Suprapubic skin (tissue), 4 donors: Measurements from ENCODE around the gene RBBP8NL. TPM values are rescaled to one million over a fixed set of nuclear protein-coding genes. Genes with fewer than 3 reads are reported as not detected.

Experiments
- DNase-seq, 2 donors: peaks; one replicate each; pipeline ENCODE4 v3.0.0-alpha.2; 2019; ENCODE audit warnings: low spot score in 2 of 2
- H3K27ac ChIP-seq: fragments of 200-600 bp; sonication (generic); one replicate; pipeline ENCODE4 v1.5.1; 2019
- H3K27me3 ChIP-seq: fragments of 200-600 bp; sonication (generic); one replicate; pipeline ENCODE4 v1.5.1; 2019
- H3K36me3 ChIP-seq: fragments of 200-600 bp; sonication (generic); one replicate; pipeline ENCODE4 v1.5.1; 2019
- H3K4me1 ChIP-seq: fragments of 200-600 bp; sonication (generic); one replicate; pipeline ENCODE4 v1.5.1; 2019
- H3K4me3 ChIP-seq: fragments of 200-600 bp; sonication (generic); one replicate; pipeline ENCODE4 v1.5.1; 2019; ENCODE audit warnings: mild to moderate bottlenecking
- H3K9me3 ChIP-seq: fragments of 200-600 bp; sonication (generic); one replicate; pipeline ENCODE4 v1.5.1; 2019
- EP300 ChIP-seq: sonication (generic); formaldehyde crosslinking; IDR thresholded peaks from one replicate; pipeline ENCODE4 v1.6.1; 2017; ENCODE audit warnings: antibody characterized with exemption
- POLR2A ChIP-seq, 2 donors: fragments of 450-650 bp; IDR thresholded peaks; one replicate each; pipeline ENCODE4 v1.6.1; 2017; ENCODE audit warnings: antibody characterized with exemption in 2 of 2, mild to moderate bottlenecking in 2 of 2, moderate library complexity in 2 of 2
- POLR2AphosphoS5 ChIP-seq, 3 donors: sonication (generic); formaldehyde crosslinking; IDR thresholded peaks; one replicate each; pipeline ENCODE4 v1.6.1; 2017; ENCODE audit warnings: antibody characterized with exemption in 3 of 3
- WGBS: methylation state at CpG from one replicate; pipeline ENCODE4 v1.1.5; 2018; 5-methylcytosine and 5-hydroxymethylcytosine counted together
- total RNA-seq, 4 donors: library from RNA; depleted of rRNA; stranded (reverse); fragments of >200 nt; gene quantifications; one replicate each; pipeline ENCODE4 v1.1.0, GENCODE V29; 2016
- TF ChIP-seq, protein P1 (sequence below), 2 donors: fragments of 200-600 bp in 1 of 2; fragments of 450-650 bp in 1 of 2; sonication (generic) in 1 of 2; IDR thresholded peaks; one replicate each; pipeline ENCODE4 v1.5.1; 2016 to 2019; ENCODE audit warnings: antibody characterized with exemption in 2 of 2, mild to moderate bottlenecking in 1 of 2, moderate library complexity in 1 of 2

The RBBP8NL gene
- total RNA-seq, 4 donors from 2014 or later = 2.0 to 6.6 (median 3.9) TPM

DNA sequence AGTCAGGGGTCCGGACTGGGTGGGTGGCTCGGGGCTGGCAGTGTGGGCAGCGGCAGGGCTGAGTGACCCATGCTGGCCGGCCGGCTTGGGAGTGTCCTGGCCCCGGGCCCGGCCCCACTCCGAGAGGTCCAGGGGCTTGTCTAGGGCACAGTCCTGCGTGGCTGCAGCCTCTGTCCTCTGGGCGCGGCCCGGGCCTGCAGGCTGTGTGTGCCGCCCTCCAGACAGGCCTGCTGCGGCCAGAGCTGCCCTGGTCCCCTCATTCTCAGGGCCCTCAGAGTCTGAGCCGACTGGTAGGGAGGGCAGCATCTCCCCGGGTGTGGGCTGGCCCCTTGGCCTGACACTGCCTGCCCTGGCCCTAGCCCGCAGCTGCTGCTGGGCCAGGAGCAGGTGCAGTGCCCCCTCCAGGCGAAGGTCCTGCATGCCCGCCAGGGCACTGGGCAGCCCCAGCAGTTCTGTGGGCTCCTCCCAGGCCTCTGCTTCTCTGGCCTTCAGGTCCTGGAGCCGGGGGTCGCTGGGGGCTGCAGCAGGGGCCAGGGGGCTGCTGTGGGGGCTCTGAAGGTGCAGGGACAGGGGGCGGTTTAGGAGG lies 13.3 kb downstream of the RBBP8NL start:
- H3K27ac ChIP-seq = no peak overlapping the region
- peaks cover 16% of the 10 kb centered on the region for H3K27me3 ChIP-seq
- no peaks in the 10 kb centered on the region for H3K36me3 ChIP-seq
- no peaks in the 10 kb centered on the region for H3K9me3 ChIP-seq
- WGBS = 84% methylated on average over 5 of the region's 22 CpGs
- TF ChIP-seq EP300 = no peak
- TF ChIP-seq POLR2AphosphoS5 (IDR thresholded peaks at IDR 0.05) = no peak
- peaks cover 11% of the 10 kb centered on the region for H3K4me1 ChIP-seq
- no peak for DNase-seq
- no peak overlapping the region for H3K4me3 ChIP-seq

DNA sequence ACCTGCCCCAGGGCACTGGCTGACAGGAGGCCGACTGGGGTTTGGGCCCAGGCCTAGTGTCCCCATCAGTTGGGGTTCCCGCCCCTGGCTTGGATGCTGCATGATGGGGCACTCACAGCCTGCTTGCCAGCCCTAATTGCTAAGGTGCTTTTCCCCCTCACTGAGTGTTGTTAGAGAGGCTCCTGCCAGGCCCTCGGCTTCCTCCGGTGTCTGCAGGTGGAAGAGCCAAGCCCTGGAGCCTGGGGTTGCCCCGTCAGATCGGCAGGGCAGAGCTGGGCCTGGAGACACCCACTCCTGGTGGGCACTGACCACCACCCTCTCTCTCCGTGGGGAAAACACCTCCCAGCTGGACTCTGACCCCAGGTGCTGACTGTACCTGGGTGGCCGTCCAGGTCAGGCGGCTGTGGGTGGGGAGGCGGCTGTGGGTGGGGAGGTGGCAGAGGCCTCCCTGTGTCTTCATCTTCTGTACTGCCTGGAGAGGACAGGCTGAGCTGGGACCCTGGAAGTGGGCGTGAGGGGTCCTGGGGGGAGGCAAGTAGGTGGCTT lies 14.2 kb downstream of the RBBP8NL start:
- Histone ChIP-seq H3K36me3 (no peaks in the 10 kb centered on the region), H3K27ac (no peak overlapping the region), H3K4me3 (no peak overlapping the region), H3K27me3 (peaks cover 13% of the 10 kb centered on the region), H3K9me3 (no peaks in the 10 kb centered on the region), H3K4me1 (peaks cover 11% of the 10 kb centered on the region)
- TF ChIP-seq POLR2A (IDR thresholded peaks at IDR 0.05) (no peak), EP300 (no peak), POLR2AphosphoS5 (IDR thresholded peaks at IDR 0.05) (no peak)
- TF ChIP-seq, protein P1, sequence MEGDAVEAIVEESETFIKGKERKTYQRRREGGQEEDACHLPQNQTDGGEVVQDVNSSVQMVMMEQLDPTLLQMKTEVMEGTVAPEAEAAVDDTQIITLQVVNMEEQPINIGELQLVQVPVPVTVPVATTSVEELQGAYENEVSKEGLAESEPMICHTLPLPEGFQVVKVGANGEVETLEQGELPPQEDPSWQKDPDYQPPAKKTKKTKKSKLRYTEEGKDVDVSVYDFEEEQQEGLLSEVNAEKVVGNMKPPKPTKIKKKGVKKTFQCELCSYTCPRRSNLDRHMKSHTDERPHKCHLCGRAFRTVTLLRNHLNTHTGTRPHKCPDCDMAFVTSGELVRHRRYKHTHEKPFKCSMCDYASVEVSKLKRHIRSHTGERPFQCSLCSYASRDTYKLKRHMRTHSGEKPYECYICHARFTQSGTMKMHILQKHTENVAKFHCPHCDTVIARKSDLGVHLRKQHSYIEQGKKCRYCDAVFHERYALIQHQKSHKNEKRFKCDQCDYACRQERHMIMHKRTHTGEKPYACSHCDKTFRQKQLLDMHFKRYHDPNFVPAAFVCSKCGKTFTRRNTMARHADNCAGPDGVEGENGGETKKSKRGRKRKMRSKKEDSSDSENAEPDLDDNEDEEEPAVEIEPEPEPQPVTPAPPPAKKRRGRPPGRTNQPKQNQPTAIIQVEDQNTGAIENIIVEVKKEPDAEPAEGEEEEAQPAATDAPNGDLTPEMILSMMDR (IDR thresholded peaks at IDR 0.05) = no peak
- no peak for DNase-seq
- WGBS = 84% methylated on average over 11 of the region's 11 CpGs

DNA sequence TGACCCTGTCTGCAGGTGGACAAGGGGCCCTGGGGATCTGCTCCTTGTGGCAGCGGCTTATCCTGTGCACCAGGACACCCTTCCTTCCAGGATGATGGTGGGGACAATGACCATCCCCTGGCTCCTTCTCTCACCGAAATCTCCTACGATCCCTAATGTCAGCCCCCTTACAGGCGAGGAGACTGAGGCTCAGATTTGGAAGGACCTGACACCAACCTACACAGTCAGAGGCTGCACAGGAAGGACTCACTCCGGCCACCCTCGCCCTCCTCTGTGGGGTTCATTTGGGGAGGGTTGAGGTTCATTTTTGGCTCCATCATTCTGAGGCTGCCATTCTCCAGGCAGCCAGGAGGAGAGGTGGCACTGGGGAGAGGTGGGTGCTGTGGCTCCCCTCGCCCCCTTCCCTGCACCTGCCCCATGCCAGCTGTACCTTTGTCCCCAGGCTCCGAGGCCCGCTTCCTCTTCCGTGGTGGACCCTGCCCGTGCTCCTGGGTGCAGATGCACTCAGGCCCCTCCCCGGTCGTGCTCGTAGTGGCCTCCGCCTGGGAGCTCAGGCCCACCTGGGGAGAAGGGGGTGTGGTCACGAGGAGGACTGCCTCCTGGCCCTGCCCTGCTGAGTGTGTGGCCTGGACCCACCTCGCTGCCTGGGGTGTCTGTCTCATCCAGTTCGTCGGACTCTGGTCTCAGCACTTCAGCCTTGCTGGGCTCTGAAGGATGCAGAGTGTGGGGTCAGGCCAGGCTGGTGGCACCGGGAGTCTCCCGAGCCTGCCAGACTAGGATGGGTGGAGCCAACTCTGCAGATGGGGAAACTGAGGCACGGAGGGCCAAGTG lies 14.9 kb downstream of the RBBP8NL start:
- 87% methylated on average over 13 of the region's 22 CpGs for WGBS
- Histone ChIP-seq H3K9me3 (no peaks in the 10 kb centered on the region), H3K4me1 (peaks cover 18% of the 10 kb centered on the region), H3K36me3 (no peaks in the 10 kb centered on the region), H3K4me3 (no peak overlapping the region), H3K27ac (no peak overlapping the region), H3K27me3 (peaks cover 10% of the 10 kb centered on the region)
- DNase-seq = no peak
- TF ChIP-seq POLR2AphosphoS5 (IDR thresholded peaks at IDR 0.05) = no peak
- TF ChIP-seq, protein P1 (IDR thresholded peaks at IDR 0.05) = no peak
- no peak for TF ChIP-seq EP300
- TF ChIP-seq POLR2A (IDR thresholded peaks at IDR 0.05) = no peak

DNA sequence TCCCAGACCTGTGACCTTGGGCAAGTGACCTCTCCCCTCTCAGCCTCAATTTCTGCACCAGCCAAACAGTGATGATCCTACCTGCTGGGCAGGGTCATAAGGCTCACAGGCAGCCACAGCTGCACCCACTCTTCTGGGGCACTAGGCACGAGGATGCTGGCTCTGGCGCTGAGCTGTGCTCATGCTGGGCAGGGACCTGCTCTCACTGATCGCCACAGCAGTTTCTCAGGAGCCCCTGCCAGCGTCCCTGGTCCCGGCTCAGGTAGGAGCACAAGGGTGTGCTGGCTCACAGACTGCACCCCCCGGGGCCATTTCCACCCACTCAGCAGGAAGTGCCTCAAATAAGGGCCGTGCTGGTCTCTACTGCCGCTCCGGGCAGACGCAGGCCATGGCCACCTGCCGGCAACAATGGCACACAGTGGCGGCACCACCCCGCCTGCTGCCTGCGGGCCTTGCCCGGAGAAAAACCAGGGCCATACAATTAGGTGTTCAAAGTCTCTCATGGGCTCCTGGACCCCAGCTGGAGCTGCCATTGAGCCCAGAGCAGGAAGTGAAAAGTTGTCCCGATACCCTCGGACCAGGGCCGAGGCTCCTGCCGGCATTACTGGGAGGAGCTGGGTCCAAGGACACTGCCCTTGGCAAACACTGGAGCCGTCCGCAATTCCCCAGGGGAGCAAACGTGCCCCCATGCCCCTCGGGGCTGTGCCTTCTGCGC lies 15.7 kb downstream of the RBBP8NL start:
- no peaks in the 10 kb centered on the region for H3K36me3 ChIP-seq
- no peak overlapping the region for H3K27ac ChIP-seq
- H3K4me1 ChIP-seq = peaks cover 21% of the 10 kb centered on the region
- no peak for TF ChIP-seq POLR2AphosphoS5 (IDR thresholded peaks at IDR 0.05)
- TF ChIP-seq EP300 = no peak
- no peak for TF ChIP-seq POLR2A (IDR thresholded peaks at IDR 0.05)
- TF ChIP-seq, protein P1 (IDR thresholded peaks at IDR 0.05) = no peak
- 83% methylated on average over 16 of the region's 24 CpGs for WGBS
- H3K4me3 ChIP-seq = no peak overlapping the region
- no peak for DNase-seq
- no peaks in the 10 kb centered on the region for H3K9me3 ChIP-seq
- H3K27me3 ChIP-seq = peaks cover 10% of the 10 kb centered on the region

DNA sequence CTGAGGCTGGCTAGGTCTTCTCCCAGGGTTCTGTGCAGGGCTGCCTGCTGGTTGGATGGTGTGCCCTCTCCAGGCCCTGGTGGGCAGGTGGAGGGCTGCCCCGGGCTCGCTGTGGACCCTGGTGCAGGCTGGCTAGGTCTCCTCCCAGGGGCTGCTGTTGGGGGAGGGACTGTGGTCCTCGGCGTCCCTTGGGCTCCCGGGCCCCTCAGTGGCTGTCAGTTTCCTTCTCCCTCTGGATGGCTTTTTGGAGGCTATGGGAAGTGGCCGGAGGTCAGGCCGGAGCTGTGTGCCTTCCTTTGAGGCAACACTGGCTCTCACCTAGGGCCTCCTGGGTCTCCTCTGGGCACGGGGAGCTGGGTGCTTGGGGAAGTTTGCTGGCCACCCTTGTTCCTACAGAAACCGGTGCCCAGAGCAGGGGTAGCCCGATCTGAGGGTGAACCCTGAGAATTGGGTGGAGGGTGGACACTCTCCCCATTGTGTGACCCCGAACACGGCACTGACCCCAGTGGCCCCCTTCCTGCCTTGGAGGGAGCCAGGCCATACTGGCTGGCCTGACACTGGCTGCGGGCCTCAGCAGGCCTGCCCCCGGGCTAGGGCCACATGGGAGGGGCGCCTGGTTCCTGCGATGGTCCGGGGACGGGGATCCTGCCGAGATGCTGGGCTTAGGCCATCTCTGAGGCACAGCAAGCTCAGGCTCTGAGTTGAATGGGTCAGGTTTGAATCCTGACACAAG lies 16.4 kb downstream of the RBBP8NL start:
- 88% methylated on average over 12 of the region's 19 CpGs for WGBS
- H3K4me1 ChIP-seq = peaks cover 28% of the 10 kb centered on the region
- no peaks in the 10 kb centered on the region for H3K36me3 ChIP-seq
- no peak for DNase-seq
- H3K27ac ChIP-seq = no peak overlapping the region
- no peaks in the 10 kb centered on the region for H3K9me3 ChIP-seq
- TF ChIP-seq EP300 (no peak), POLR2A (IDR thresholded peaks at IDR 0.05) (no peak), POLR2AphosphoS5 (IDR thresholded peaks at IDR 0.05) (no peak)
- TF ChIP-seq, protein P1 (IDR thresholded peaks at IDR 0.05) = no peak
- H3K27me3 ChIP-seq = peaks cover 3% of the 10 kb centered on the region
- no peak overlapping the region for H3K4me3 ChIP-seq
